Measurements from ENCODE around the gene DHRS1.

Gene DHRS1

DNA sequence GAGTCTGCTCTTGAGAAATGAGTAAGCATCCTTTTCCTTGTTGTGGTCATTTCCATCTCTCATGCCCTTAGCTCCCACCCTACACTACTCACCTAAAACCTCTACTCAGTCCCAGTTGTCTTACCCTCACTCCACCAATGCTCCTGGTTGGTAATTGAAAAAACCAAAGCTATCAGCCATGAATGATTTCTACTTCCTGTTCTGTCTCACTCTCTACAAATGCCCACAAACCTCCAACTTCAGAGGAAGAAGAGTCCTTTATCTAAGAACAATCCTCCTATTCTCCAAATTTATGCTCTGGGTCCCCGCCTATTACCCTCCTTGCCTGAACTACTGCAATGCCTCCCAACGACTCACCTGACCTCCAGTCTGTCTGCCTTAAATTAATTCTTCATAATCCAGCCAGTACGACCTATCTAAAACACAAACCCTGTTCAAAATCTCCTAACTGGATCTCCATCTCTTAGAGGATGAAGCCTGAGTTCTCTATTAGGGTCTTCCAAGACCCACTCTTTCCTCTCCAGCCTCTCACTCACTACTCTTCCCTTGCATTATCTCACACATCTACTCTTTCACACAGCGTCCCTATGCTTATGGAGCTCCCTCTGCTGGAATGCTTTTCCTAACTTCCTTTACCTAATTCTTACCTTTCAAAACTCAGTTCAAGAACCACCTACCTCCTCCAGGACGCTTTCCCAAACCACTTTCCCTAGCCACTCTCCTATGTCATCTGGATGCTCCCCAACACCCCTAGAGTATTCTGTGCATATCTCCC lies 2.2 kb downstream of the DHRS1 start:
- no peak overlapping the region for H3K4me3 ChIP-seq (ENCODE audit: low read depth, low read length)
- peak; percentile 38 for DNase-seq (ENCODE audit: low read depth)
- no peak for TF ChIP-seq POLR2A (IDR thresholded peaks at IDR 0.05; ENCODE audit: extremely low read depth, insufficient read length)
- TF ChIP-seq, protein P1, sequence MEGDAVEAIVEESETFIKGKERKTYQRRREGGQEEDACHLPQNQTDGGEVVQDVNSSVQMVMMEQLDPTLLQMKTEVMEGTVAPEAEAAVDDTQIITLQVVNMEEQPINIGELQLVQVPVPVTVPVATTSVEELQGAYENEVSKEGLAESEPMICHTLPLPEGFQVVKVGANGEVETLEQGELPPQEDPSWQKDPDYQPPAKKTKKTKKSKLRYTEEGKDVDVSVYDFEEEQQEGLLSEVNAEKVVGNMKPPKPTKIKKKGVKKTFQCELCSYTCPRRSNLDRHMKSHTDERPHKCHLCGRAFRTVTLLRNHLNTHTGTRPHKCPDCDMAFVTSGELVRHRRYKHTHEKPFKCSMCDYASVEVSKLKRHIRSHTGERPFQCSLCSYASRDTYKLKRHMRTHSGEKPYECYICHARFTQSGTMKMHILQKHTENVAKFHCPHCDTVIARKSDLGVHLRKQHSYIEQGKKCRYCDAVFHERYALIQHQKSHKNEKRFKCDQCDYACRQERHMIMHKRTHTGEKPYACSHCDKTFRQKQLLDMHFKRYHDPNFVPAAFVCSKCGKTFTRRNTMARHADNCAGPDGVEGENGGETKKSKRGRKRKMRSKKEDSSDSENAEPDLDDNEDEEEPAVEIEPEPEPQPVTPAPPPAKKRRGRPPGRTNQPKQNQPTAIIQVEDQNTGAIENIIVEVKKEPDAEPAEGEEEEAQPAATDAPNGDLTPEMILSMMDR (IDR thresholded peaks at IDR 0.05; ENCODE audit: low read depth, low read length): peak; percentile 18

GRCh38 chr14:24296341-24297157 lies 3.0 kb downstream of the DHRS1 start:
- peak; percentile 91 for DNase-seq (ENCODE audit: low read depth)
- no peak overlapping the region for H3K4me3 ChIP-seq (ENCODE audit: low read depth, low read length)
- TF ChIP-seq MAX (IDR thresholded peaks at IDR 0.05; ENCODE audit: low read depth, low read length): peak; percentile 74
- no peak for TF ChIP-seq POLR2A (IDR thresholded peaks at IDR 0.05; ENCODE audit: extremely low read depth, insufficient read length)
- TF ChIP-seq, protein P1 (IDR thresholded peaks at IDR 0.05; ENCODE audit: low read depth, low read length): peak; percentile 71
- peak; percentile 39 for TF ChIP-seq MYC (IDR thresholded peaks at IDR 0.05; ENCODE audit: low read depth, low read length)

- TF ChIP-seq MYC (IDR thresholded peaks at IDR 0.05; ENCODE audit: low read depth, low read length): no peak
- TF ChIP-seq POLR2A (IDR thresholded peaks at IDR 0.05; ENCODE audit: extremely low read depth, insufficient read length): no peak
- TF ChIP-seq MAX (IDR thresholded peaks at IDR 0.05; ENCODE audit: low read depth, low read length): no peak
- TF ChIP-seq, protein P1 (IDR thresholded peaks at IDR 0.05; ENCODE audit: low read depth, low read length): no peak
- DNase-seq (ENCODE audit: low read depth): no peak
Observed at GRCh38 chr14:24293525-24293924, 6.1 kb downstream of the DHRS1 start.

GRCh38 chr14:24292118-24292807 lies 7.3 kb downstream of the DHRS1 start:
- no peak for TF ChIP-seq MYC (IDR thresholded peaks at IDR 0.05; ENCODE audit: low read depth, low read length)
- no peak for TF ChIP-seq MAX (IDR thresholded peaks at IDR 0.05; ENCODE audit: low read depth, low read length)
- TF ChIP-seq, protein P1 (IDR thresholded peaks at IDR 0.05; ENCODE audit: low read depth, low read length): no peak
- TF ChIP-seq POLR2A (IDR thresholded peaks at IDR 0.05; ENCODE audit: extremely low read depth, insufficient read length): no peak
- H3K4me3 ChIP-seq (ENCODE audit: low read depth, low read length): no peak overlapping the region
- no peak for DNase-seq (ENCODE audit: low read depth)

More at GRCh38 chr14:24293525-24293924, 6.1 kb downstream of the DHRS1 start:
- no peak overlapping the region for H3K4me3 ChIP-seq (ENCODE audit: low read depth, low read length)

GRCh38 chr14:24291446-24292117 lies 8.0 kb downstream of the DHRS1 start:
- no peak for DNase-seq (ENCODE audit: low read depth)
- no peak for TF ChIP-seq MYC (IDR thresholded peaks at IDR 0.05; ENCODE audit: low read depth, low read length)
- TF ChIP-seq, protein P1 (IDR thresholded peaks at IDR 0.05; ENCODE audit: low read depth, low read length): no peak
- TF ChIP-seq POLR2A (IDR thresholded peaks at IDR 0.05; ENCODE audit: extremely low read depth, insufficient read length): no peak
- TF ChIP-seq MAX (IDR thresholded peaks at IDR 0.05; ENCODE audit: low read depth, low read length): no peak
- no peak overlapping the region for H3K4me3 ChIP-seq (ENCODE audit: low read depth, low read length)
